ENCODE measurements around the gene CD300A.

CD300A gene

DNA sequence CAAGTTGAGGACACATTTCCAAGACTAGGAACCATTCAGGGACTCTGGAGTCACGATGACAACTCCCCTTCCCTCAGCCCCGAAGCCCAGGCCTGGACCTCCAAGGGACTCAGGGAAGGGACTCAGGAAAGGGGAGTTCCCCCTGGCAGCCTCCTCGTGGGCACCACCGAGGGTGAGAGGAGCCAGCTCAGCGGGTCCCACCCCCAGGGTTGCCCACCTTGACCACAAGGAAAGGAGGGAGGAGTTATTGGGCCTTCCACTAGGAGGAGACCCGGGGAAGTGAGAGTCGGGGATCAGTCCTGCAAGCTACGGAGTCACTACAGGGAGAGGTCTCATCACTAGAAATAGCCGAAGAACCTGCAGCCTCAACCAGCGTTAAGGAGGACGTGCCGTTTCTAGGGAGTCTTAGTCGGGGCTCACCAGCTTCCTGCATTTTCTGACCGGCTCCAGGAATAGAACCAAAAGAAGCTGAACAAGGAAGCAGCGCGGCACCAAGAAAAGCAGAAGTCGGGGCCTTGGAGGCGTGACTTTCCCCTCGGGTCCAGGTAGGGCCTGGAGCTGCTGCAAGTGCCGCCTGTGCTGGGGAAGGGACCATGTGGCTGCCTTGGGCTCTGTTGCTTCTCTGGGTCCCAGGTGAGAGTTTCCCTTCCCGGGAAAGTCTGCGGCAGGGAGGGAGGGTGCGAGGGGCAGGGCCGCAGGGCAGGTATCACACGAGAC, at the start of gene CD300A:
Gene CD300A (plus strand): TSS at position 524 of the 717 bp plus-strand sequence. CDS start 70 bp downstream, at position 594.
- peak in 1 of 6 experiments; percentile 60 for DNase-seq

DNA sequence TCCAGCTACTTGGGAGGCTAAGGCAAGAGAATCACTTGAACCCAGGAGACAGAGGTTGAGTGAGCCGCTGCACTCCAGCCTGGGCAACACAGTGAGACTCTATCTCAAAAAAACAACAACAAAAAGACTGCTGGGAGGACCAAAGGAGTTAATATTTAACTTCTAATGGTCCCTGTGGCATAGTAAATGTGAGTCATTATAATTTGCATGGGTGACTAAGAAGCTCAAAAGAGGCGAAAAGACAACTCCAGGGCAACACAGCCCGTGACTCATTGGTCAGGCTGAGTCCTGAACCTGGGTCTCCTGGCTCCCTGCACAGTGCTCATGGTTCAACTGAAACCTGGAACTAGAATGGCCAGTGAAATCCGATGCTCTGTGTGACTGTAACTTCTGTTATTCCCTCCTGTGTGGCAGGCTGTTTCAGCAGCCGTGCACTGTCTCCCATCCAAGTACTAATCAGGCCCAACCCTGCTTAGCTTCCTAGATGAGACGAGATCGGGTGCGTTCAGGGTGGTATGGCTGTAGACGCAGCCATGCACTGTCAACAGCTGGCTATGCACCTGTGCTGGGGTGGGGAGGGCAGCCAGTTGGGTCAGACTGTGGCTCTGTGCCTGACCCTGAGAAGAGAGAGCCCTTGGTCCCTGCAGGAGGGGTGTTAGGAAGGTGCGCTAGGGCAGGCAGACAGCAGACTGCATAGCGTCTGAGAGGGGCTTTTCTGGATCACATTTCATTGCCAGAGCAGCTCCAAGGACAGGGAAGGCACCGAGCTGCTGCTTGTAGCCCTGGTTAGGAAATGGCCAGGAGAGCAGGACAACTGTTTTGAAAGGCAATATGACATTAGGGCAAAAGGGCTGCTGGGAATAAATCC, 49.0 kb upstream of the CD300A start:
- DNase-seq: no peak

DNA sequence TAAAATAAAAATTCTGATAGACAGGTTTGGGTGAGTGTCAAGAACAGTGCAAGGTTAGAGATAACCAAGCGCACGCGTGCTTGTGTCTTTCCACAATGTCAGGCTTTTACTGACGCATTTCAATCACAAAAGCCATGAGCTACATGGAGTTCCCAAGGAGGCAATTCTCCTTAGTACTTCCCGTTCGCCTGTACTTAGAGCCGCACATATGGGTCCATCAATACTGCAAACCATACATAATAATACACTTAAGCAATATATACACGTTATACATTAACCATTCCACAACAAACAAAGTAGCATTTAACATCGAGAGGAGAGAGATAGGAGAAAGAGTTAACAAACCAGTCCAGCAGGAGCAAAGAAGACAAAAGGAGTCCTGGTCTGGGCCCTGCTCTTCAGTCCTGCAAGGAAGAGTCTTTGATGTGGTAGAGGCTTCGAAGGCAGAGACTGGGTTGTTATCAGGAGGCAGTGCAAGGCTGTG, 46.5 kb upstream of the CD300A start:
- DNase-seq: no peak

DNA sequence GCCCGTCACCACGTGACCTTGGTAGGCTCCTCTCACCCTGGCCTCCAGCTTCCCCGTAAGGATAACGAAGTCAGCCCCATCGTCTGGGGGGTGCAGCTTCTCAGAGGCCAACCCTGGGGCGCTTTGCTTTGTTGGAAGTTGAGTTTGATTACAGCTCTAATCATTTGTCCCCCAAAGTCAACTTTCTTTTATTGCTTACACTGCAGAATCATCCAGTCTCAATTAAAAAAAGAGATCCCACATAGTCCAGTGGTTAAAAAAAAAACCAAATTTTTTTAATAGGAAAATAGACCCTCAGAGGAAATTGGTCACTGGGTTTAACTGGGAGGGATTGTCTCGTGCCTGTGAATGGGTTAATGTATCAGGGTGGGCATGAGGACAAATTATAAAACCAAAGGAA, 42.3 kb upstream of the CD300A start:
- DNase-seq: no peak

DNA sequence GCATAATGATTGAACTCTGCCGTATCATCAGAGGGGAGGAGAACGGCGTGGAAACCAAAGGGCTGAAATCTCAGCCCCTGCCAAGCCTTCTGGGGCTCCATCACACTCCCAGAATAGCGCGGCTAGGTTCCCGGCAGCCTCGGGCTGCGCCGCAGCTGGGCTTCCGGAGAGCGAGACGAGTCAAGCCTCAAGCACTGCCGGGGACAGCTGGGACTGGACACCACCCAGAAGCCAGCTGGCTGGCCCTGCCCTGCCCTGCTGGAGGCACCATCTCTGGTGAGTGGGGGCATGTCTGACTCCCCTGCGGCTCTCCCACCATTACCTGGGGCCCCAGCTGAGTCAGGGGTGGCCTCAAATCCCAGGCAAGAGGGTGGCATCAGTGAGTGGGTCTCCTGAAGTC, 41.8 kb upstream of the CD300A start:
- DNase-seq: no peak

DNA sequence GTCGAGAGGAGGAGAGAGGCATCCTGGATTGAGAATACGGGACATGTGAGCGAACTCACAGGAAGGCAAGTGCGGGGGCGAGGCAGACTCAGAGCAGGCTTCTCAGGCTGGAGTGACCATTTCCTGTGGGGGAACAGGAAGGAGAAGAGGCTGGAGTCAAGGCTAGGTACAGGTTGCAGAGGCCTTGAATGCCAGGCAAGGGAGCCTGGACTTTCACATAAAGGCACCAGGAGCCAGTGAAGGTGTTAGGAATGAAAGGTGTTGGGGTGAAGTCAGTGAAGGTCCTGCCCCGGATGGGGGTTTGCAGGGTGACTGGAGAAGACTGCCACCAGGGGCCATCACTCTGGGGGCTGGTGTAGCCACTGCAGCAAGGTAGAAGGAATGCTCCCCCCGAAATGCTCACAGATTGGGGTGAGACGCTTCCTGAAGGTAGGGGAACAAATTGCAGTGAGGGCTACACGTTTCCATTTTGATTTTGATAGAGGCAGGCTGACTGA, 39.8 kb upstream of the CD300A start:
- DNase-seq: no peak

DNA sequence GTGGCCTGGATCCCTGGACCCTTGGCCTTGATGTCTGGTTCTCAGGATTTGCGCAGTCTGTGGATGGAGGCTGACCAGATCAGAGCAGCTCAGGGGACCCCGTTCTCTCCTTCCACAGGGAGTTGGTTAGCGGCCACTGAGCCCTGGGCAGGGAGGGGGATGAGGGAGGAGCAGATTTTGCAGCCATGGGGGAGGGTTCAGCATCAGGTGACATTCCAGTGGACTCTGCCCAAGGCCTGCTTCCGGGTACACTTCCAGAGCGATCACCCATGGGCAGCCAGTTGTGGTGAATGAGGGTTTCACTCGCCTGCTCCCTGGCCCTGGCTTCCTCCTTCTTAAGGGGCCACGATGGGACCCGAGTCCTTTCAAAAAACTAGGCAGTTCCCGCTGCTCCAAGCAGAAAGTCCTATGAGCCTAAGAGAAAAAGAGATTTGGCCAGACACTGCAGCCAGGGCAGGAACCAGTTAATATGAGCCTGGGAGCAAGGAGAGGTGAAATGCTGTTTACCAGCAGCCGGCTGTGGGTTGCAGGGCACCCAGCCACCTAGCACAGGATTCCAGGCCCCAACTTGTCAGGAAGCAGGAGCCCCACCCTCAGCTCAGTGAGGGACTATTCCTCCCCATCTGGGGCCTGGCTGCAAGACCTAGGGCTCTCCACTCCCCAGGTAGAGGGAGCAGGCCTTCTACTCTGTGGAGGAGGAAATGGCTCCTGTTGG, 39.2 kb upstream of the CD300A start:
- no peak for DNase-seq

DNA sequence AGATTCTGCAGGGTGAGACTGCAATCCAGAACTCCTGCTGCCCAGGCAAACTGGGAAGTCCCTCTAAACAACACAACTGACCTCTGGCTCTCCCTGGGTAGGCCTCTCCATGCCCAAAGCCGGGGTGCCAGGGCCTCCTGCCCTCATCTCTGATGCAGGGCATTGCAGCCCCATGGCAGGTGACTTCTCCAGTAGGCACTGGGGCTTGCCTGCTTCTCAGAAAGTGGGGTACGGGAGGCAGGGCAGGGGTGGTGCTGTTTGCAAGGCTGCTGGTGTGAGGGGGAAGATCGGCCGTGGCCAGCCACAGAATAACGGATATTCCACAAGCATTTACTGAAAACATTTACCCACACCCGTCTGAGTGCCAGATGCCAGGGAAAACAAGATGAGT, 38.7 kb upstream of the CD300A start:
- DNase-seq: no peak

DNA sequence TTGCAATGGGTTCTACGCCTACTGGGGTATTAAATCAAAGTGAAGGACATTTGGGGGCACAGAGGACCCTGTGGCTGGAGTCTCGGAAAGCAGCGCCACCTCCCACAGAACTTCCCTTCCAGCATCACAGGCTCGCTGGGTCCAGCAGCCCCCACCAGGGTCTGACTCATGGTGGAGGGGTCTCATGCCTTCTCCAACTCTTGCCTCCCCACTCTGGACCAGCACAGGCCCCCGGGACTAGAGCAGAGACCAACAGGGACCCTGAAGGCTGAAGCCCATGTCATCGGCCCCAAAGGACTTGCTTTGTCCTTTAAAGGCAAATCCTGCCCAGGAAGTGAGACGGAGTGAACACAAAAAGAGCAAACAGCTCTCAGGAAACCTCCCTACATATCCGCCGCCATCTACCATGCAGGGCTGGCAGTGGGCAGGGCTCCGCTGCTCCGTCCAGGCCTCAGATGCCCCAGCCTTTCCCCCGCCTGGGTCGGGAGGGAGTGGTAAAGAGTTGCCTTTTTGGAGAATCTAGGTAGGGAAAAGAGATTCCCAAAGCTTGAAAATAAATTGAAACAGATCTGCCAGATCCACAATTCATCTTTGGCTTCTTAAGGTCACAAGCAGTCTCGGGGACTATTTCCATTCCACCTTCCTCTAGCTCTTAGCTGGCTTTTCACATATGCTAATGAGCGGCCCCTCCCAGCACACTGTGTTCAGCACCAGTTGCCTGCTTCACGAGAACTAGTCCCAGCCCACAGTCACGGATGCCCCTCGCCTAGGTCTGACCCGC, 36.6 kb upstream of the CD300A start:
- DNase-seq: no peak

DNA sequence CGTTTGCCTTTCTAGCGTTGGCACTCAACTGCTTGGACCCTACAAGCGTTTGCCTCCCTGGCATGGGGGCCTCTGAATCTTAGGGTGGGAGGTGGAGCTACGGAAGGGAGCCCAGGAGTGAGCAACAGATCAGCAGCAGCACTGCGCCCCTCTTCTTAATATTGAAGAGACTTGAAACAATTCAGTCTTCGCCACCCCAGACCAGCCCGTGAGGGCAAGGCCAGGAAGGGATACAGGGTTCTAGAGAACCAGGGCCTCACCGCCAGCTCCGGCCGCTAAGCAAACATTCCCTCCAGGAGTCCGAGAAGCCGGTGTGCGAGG, 36.1 kb upstream of the CD300A start:
- DNase-seq: no peak

DNA sequence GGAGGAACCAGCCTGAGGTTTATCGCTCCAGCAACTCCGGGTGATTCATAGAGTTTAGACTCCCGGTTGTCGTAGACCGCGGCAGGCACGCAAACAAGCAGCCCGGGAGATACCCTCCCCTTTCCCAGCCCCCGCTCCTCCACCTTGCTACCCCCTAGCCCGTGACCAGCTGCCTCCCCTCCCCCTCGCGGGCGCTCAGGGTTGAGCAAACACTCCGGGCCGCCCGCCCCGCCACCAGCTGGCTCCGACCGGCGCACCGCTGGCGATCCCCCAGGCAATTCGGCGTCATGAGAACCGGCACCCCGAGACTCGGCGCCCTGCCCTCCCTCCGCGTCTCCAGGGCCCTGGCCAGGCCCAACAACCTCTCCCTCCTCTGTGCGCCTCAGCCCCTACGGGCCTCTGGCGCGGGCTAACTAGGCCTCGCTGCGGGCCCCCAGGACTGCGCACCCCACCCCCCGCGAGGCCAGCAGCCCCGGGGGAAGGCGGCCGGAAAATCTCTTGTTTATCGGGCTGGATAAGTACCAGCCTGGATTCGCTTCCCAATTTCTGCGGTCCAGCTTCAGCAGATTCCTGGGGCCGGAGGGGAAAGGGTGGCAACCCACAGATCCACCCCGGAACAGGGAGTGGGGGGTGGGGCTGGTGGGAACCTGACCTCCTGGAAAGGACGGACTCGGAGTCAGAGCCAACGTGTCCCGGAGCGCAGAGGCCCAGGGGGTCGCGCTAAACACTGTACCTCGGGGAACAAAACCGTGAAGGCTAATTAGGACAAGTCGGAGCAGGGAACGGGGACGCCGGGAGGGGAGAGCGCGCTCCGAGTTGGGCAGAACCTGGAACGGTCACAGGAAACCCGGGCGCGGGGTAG, 35.5 kb upstream of the CD300A start:
- no peak for DNase-seq

DNA sequence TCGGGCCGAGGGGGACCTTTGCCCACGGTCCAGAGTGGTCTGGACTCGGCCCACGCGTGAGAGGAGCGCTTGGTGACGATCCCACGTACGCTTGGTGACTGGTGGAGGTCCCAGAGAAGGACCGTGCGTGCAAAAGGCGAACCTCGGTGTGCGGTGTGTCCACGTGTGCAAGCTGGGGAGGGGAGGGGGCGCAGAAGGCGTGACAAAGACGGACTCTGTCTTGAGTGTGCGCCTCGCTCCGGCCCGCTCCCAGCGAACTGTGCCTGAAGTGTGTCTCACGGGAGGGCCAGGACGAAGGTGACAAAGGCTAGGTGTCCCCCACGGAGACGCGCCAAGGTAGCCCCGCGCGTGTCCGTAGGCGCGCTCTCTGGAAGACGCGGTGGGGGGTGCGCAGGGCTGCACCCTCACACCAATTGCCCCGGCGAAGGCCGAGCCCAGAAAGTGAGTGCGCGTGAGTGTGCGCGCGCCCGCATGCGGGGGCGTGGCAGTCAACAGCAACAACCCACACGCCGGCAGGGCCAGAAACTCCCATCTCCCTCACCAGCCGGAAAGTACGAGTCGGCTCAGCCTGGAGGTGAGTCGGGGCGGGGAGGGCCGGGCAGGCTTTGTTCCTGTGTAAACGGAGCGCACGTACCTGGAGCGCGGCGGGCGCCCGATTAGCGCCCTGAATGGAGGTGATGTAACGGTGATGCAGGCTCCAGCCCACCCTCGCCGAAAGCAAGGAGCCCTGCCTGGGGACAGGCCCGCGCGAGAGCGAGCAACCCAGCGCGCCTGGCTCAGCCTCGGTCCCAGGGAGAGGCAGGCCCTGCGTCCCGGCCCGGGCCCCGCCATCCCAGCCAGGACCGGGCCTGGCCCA, 34.6 kb upstream of the CD300A start, which contains the start of gene GPRC5C:
Gene GPRC5C (plus strand): TSS at position 521 of the 856 bp plus-strand sequence. CDS start 7,689 bp downstream, outside the sequence.
- DNase-seq: peak in 1 of 6 experiments; percentile 10

DNA sequence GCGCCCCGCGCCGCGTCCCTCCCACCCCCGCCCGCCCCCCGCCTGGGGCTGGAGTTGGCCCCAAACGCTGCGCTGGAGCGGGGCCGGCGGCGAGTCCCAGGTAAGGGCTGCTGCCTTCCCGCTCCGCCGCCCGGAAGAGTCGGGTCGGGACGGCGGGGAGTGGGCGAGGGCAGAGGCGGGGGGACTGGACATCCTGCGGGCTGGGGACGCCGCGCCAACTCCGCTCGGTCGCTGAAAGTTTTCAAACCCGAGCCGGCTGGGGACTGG, 34.1 kb upstream of the CD300A start:
- no peak for DNase-seq

DNA sequence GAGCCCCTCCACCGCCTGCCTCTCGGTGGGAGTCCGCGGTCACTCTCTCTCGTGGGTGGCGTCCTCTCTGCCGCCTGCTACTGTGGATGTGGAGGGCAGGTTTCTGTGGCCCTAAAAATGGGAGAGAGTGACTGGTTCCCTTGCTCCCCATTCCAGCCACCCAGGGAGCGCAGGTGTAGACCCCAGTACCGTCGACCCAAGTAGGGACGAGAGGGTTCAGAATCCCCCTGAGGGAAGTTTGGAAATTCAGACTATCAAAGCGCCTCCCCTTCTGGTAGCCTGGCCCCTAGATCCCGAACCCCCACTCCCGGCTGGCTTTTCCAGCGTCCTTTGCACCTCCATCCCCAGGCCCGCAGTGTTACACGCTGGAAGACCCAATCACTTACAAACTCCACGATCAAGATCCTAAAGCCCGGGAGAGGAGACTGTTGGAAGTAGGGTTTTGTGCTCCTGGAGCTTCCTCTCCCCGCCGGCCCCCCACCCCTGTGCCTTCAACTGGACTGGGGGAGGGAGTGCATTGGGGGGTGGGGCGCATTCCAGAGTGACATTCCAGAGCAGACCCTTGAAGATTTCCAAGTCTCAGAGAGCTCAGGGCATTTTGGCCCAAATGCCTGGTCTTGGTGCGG, 33.6 kb upstream of the CD300A start:
- no peak for DNase-seq

DNA sequence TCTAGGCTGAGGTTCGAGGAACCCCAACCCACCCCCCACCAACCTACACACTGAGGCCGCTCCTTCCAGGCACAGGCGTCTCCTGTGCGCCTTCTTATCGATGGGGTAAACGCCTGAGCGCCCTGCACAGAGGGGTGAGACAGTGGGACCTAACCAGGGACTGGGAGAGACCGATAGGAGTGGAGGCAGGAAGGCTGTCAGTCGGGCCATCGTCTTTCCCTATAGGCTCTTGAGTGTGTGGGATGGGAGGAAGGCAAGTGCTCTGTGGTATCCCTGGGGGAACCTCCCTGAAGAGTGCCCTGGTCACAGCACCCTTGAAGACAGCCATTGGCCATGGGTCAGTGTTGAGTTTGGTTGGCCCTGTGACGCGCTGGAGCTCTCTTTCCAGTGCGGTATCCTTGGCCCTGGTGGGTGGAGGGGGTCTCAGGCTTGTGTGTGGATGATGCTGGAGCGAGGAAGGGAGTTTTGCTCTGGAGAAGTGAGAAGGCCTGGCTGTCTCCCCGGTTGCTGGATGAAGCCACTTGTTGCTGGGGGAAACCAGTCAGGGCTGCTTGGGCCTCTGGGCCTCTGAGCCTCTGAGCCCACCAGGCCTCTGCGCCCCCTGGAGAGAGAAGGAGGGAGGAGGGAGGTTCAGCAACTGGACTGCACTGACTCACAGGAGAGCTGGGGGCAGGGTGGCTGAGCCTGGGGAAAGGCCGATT, 32.9 kb upstream of the CD300A start:
- DNase-seq: no peak

DNA sequence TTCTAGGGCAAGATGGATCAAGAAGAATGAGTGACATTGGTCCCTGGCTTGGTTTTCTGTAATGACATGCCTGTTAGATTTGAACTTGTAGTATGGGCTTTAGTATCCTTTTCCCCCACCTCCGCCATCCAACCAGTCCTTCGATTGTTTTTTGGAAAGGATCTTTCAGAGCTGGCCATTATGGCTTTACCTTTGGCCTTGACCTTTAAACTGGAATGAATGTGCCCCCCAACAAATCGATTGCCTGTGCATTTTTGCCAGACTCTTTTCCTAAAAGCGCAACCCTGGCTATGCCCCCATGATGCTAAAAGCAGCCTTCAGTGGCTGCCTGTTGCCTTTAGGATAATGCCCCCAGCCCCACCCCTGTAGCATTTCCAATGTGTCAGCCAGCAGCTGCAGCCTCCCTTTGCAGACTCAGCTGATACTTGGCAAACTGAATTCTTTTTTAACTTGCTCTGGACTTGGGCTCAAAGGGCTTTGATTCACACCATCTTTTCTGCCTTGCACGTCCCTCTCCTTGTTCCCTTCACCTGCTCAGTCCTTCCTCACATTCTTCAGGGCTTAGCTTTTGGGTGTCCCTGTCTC, 30.6 kb upstream of the CD300A start:
- DNase-seq: no peak

DNA sequence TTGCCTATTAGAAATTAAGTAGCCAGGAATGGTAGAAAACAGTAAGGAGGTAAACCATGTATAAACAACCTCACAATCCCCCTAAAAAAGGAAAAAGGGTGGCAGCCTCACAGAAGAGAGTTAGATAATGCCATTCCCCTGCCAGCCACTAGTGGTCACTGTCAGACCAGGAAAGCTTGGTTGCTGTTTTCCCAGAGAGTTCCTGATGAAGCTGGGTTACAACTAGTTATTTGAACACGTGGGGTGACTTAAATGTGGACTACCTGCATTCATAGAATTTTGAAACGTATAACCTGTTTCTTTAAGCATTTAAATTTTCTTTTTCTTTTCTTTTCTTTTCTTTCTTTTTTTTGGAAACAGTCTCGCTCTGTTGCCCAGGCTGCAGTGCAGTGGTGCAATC, 28.7 kb upstream of the CD300A start:
- no peak for DNase-seq

DNA sequence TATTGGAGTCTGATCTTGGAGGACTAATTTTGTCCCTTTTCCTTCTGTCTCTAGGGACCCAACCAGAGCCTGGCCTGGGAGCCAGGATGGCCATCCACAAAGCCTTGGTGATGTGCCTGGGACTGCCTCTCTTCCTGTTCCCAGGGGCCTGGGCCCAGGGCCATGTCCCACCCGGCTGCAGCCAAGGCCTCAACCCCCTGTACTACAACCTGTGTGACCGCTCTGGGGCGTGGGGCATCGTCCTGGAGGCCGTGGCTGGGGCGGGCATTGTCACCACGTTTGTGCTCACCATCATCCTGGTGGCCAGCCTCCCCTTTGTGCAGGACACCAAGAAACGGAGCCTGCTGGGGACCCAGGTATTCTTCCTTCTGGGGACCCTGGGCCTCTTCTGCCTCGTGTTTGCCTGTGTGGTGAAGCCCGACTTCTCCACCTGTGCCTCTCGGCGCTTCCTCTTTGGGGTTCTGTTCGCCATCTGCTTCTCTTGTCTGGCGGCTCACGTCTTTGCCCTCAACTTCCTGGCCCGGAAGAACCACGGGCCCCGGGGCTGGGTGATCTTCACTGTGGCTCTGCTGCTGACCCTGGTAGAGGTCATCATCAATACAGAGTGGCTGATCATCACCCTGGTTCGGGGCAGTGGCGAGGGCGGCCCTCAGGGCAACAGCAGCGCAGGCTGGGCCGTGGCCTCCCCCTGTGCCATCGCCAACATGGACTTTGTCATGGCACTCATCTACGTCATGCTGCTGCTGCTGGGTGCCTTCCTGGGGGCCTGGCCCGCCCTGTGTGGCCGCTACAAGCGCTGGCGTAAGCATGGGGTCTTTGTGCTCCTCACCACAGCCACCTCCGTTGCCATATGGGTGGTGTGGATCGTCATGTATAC, 26.5 kb upstream of the CD300A start:
- DNase-seq: no peak
